GM12865 (cell line): Measurements from ENCODE around the gene ACOT9.
"Not testable (repeated sequence)": the region's sequence is repeated elsewhere in the genome, so short reads cannot be mapped to it uniquely, and the experiment has no call there.

Experiments used
- DNase-seq: peaks from one replicate; pipeline ENCODE4 v3.0.0; 2010; ENCODE audit warnings: low read depth
- H3K4me3 ChIP-seq: 2 replicates; pipeline ENCODE4 v1.5.1; 2011; ENCODE audit warnings: mild to moderate bottlenecking, low read depth, low read length, control low read depth
- CTCF ChIP-seq: IDR thresholded peaks from 2 replicates; pipeline ENCODE4 v1.5.1; 2011; ENCODE audit warnings: low read length, control low read depth, low read depth, inconsistent platforms; ENCODE audit not compliant: insufficient read depth; ENCODE audit errors: missing control alignments

Gene ACOT9

GRCh38 chrX:23661671-23662070 lies 81.4 kb downstream of the ACOT9 start:
- no peak overlapping the region for H3K4me3 ChIP-seq
- DNase-seq, result no peak
- TF ChIP-seq CTCF, result no peak

GRCh38 chrX:23660766-23661132 lies 82.3 kb downstream of the ACOT9 start:
- no peak for DNase-seq
- TF ChIP-seq CTCF, result no peak

GRCh38 chrX:23660083-23660765 lies 82.9 kb downstream of the ACOT9 start:
- not testable (repeated sequence) for H3K4me3 ChIP-seq, DNase-seq

More at GRCh38 chrX:23660766-23661132, 82.3 kb downstream of the ACOT9 start:
- H3K4me3 ChIP-seq, result no peak overlapping the region

- no peak for DNase-seq
- TF ChIP-seq CTCF, result no peak
- no peak overlapping the region for H3K4me3 ChIP-seq
These were observed 83.7 kb downstream of the ACOT9 start for GRCh38 chrX:23659339-23659738.

GRCh38 chrX:23656684-23657083 lies 86.4 kb downstream of the ACOT9 start:
- no peak for DNase-seq
- no peak for TF ChIP-seq CTCF
- H3K4me3 ChIP-seq, result no peak overlapping the region

GRCh38 chrX:23656091-23656490 lies 87.0 kb downstream of the ACOT9 start:
- DNase-seq, result no peak
- no peak for TF ChIP-seq CTCF
- H3K4me3 ChIP-seq, result no peak overlapping the region
